NCI-H2081 treated with DMSO at 0.1 percent for 48 hours (cell line): ENCODE measurements around the gene RAPGEF4.

ENCODE experiments used
- DNase-seq: peaks from one replicate; lab custom pipeline; 2025; lab: John Stamatoyannopoulos, UW

RAPGEF4 gene

DNA sequence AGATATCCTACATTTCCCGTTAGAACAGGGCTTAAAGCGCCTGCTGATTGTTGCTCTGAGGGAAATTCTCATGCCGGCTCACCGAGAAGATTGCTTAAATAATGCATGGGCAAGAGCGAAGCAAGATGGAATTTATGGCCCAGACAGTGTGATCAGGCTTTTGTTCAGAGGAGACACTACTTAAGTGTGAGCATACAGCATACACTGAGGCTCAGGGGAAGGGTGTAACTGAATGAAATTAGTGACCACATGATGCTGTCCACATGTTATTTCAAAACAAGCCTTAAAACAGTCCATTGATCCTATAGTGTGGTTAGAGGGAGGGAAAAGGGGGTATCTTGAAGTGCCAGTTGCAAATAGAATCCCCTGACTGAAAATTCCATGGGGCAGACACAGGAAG is 125.5 kb downstream of the RAPGEF4 start:
- DNase-seq = no peak

DNA sequence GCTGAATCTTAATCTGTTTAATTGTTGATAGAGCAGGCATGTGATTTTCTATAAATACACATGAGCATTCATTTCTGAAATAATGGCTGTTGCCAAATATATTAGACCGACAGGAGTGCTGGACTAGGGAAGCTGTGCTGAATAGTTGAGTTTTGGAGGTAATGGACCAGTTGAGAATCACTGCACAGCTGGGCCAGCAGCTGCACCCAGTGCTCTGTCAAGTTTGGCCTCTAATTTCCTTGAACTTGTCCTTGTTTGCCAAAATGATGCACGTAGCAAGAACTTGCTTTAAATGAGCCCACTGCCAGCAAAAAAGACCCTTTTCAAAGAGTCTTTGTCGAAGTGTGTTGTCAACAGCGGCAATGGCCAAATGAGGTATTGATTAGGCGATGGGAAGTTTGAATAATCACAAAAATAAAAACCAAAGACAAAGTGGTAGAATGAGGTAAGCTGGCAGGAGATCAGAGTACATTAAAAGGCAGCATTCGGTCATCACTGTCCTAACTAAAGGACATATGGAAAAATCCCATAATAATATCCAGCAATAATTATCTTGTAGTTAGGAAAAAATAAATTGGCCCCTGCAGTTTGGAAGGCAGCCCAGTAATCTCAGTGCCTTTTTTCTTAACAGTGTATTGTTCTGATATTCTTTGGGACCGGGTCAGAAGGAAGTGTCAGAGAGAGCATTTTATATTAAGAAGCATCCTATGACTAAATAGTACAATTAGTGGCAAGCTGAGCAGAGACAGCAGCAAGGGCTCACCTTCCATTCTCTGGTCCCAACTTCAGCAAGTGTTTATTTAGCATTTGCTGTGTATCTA is 126.2 kb downstream of the RAPGEF4 start:
- DNase-seq = no peak

DNA sequence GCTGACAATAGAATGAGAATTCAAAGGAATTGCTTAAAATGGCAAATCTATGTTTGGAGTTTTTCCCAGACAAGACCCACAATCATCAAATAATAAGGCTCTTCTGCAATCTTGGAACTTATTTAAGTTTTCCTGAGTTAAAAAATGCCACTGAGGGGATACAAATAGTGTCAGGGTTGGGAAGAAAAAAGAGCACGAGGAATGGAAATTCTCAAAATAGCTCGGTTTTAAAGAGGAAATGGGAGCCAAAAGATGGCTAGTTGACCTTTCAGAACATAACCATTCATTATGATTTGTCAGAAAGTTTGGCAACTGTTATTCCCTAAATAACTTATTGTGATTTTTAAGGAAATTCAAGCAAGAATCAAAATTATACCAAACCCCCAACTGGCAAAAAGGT is 127.7 kb downstream of the RAPGEF4 start:
- DNase-seq = no peak

DNA sequence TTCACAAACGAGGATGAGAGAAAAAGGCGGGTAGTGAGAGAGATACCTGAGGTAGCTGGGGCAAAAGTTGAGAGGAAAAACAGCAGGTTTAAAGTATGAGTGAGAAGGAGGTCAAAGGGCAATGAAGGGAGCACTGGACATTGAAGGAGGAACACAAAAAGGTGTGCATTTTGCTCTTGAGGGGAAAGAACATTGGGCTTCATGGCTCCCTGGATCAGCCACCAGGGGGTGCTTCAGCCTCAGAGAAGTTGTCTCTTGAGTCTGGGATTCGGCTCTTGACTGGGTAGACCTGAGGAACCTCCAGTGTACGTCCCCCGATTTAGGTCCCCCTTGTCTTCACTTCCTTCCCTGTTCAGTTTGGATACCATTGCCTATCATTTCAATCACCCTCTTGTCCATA is 128.5 kb downstream of the RAPGEF4 start:
- DNase-seq = no peak

DNA sequence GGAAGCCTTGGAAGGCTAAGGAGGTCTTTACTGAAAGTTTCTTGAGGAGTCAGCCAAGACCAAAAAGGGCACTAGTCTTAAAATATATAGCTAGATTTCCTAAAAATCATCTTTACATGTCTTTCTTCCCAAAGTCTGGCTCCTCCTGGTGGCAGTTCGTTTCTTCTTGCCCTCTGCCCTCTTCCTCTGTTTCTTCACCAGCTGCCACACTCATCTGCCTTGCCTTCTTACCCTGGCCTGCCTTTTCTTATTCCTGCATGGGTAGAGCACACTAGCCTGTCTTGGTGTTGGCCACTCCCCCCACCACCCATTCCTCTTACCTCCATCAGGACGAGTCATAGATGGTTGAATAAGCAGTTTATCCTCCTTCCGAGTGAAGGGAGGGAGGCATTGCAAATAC is 129.8 kb downstream of the RAPGEF4 start:
- no peak for DNase-seq

DNA sequence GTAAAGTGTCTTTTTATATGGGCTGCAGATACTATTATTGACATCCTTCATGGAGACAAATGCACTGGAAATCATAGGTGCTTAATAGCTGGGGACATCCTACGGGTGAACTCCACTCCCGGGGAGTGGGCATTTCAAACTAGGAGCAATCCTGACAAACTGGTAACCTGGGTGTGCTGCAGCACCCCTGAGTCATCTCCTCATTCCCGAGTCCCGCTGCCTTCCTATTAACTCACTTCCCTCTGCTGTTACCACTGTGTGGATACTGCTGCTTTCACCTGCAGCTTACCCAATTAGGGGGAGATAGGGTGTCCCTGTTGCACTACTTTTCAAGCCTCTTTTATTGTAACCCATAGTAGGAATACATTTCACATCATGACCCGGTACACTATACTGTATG is 134.2 kb downstream of the RAPGEF4 start:
- DNase-seq = no peak

DNA sequence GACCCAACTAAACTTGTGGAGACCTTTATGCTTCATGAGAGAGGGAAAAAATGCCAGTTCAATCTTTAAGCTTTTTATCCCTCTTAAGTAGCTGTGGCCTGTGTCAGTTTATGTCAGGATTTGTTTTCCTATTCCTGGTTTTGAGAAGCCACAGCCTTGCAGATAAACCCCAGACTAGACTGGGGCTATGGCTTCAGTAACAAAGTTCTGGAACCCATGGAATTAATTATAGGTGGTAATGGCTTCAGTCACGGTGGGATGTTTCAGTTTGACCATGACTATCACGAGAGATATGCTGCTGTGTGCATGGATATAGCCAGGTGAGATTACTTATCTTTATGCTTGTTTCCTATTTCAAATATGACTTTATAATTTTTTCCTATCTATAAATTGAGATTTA is 134.8 kb downstream of the RAPGEF4 start:
- DNase-seq = no peak

DNA sequence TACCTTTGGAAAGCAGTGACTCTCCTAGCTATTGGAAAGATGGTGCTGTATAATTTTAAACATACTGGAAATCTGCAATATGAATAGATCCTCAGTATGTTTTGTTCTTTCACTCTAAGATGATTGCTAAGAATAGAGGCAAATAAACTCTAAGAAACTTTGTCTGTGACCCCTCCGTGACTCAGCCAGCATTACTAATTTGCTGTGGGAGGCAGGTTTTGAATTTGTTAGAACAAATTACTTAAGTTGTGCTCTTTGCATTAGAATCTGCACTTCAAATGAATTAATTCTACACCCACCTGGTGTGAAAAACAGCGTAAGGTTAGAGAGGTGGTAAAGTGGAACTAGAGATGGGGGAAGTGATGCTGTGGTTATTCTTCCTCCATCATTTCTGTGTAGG is 142.2 kb downstream of the RAPGEF4 start:
- DNase-seq = no peak

DNA sequence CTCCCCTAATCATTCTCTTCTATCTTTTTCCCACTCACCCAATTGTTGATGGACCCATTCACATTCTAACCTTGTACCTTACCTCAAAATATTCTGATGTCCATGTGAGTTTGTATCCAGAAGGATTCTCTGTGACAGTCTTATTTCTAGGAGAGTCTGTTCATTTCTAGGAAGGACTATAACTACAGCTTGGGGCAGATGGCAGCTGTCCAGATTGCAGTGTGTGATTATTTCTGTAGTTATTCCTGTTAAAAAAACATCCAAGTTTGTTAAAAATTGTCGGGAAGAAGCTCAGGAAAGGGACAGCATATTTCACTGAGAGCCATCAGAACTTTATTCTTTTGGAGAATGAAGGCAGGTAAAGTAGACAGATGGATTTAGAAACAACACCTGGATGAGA is 142.6 kb downstream of the RAPGEF4 start:
- no peak for DNase-seq

DNA sequence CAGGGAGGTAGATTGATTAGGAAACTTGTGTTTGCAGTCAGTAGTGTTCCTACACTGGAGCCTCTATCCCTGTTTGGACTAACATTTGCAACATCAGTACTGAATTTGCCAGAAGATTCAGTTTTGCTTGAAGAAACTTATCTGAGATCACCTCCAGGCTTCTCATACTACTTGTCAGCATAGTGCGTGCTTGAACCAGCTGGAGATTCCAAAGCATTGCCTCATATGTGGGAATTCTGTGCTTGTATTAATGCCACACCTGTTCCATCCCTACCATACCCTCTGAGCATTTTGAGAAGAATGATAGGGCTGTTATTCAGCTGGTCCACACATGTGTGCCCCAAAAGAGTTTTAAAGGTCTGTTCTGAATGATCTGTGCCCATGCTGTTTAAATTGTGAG is 148.7 kb downstream of the RAPGEF4 start:
- no peak for DNase-seq

DNA sequence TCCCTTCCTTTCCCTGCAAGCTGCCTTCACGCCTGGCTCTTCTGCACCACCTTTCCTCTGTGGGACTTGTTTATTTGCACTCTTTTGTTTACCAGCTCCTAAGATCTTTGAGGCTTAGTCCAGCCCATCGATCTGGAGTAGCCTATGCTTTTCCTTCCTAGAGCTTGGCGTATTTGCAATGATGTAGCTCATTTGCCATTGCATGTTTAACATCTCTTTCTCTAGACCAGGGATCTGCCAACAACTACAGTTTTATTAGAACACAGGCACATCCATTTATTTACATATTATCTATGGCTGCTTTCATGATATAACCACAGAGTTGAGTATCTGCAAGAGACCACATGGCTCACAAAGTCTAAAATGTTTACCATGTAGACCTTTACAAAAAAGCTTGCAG is 150.4 kb downstream of the RAPGEF4 start:
- DNase-seq = no peak

DNA sequence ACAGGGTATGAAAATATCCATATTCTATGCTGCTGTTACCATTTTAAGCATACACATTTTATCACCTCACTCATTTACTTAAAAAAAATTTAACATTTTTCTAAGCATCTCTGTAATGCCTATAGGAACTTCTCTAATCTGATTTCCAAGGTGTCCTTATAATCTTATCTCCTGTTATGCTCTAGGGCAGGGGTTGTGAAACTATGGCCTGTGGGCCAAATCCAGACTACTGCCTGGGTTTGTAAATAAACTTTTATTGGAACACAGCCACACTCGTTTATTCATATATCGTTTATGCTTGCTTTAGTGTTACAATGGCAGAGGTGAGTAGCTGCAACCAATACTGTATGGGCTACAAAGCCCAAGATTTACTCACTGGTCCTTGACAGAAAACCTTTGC is 151.6 kb downstream of the RAPGEF4 start:
- no peak for DNase-seq

DNA sequence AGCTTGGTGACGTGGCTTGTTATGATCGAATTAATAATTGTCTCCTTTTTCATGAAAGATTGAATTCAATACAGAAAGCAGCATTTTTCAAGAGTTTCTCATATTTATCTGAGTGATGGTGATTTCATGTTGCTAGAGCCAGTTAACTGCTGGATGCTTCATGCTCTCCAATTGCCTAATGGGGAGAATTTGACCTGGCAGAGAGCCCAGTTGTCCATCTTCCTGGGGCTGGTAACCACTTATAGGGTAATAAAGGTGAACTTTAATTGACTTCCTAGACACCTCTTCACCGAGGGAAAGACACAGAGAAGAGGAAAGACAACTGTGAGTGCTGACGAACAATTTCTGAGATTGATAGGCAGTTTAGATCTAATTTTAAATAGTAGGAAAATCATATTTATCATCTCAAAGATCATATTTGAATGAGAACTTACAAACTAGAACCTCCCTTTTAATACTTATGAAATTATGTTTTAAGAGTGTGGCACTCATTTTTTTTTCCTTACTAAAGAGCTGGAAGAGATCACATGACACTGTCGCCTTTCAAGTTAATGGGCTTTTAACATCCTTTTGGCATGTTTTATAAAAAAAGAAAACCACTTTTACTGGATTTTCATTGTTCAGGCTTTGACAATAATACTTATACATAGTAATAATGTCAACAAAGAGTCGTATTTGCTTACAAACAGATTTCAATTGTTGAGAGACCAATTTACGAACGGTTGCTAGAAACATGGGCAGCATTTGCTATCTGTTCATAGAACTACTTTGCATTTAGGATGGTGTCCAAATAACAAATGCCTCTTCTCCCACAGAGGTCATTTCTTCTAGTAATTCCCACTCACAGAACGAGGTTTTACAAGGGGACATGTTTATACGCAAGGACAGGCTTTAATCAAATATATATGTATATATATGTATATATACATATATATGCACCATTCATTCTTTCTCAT is 153.3 kb downstream of the RAPGEF4 start:
- no peak for DNase-seq

DNA sequence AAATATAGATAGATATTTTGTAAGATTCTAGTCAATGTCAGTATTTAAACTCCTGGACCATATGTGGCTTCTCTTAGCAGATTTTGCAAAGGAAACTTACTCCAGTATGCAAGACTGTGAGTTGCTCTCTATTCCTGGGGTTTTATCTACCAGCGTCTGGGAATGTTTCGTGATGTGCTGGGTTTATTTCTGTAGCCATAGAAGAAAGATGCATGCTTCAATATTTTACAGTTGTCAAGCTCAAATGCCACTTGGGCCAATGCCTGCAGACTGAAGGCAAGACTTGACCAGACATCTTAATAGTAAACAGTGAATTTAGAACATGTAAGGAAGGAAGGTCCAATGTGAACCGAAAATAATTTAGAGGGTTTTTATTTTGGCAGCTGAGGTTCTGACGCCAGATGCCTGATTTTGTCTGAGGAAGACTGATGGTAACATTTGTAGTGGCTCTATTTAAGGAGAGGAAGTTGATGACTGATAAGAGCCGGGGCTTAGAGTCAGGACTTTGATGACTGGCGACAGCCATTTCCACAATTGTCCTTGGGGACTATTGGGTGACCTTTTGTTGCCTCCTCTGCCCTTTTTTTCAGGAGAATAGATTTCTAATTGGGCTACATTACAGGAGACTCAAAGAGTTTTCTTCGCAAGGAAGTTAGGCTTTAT is 154.3 kb downstream of the RAPGEF4 start:
- no peak for DNase-seq

DNA sequence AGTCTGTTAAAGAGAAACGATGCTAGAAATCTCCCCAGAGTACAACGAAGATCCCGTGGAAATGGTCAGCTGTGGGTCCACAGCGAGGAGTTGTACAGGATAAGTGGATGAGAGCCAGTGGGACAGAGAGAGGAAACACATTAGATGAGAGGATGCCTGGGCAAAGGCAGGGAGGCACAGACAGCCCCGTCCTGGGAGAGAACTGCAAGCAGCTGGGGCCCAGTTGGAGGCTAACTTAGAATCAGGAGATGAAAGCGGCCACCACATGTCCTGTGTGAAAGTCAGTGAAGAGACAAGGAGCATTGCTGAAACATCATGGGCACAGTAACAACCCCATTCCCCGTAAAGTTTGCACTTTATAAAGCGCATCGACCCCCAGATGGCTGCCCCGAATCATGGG is 157.5 kb downstream of the RAPGEF4 start:
- no peak for DNase-seq

DNA sequence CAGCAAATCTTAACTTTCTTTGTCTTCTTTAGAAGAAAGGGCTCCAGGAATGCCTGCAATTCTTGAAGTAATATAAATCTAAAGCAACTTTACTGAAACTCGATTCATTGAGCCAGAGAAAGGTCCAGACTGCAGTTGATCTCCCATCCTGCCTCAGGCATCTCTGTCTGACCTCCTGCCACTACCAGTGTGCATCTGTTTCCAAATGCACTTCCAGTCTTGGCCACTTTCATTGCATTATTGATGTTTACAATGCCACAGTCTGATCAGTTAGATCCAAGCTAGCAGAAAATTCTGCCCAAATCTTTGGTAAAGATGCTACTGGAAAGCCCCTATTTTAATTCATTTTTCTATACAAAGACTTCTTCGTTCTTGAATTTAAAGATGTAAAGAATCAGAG is 158.0 kb downstream of the RAPGEF4 start:
- no peak for DNase-seq

DNA sequence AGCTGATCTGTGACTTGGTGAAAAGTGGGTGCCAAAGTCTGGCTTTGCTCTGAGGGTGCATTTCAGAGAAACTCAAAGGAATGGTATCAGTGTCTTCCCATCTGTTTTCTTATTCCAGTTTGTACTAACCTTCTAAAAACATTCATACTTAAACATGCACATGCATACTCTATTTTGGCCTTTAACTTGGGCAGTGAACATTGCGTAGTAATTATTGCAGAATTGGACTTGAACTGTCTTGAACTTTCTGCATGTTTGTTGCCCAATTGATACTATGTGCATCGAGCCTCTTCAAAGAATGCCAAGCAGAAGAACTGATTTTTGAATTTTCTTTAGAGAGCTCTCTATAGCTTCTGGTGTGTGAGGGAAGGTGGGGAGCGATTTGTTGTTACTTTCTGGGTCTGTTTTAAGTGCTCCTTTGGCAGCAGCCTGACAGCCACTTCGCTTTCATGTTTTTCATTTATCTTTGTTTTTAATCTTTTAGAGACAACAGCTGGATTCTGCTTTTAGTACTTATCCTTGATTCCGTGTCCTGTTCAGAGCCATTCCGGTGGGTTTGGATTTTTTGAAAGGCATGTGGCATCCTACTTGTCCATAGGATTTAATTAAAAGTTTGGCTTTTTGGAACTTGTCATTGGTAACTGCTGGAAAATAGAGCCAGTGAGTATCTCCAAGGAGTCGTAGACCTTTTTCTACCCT is 159.2 kb downstream of the RAPGEF4 start:
- DNase-seq = no peak

DNA sequence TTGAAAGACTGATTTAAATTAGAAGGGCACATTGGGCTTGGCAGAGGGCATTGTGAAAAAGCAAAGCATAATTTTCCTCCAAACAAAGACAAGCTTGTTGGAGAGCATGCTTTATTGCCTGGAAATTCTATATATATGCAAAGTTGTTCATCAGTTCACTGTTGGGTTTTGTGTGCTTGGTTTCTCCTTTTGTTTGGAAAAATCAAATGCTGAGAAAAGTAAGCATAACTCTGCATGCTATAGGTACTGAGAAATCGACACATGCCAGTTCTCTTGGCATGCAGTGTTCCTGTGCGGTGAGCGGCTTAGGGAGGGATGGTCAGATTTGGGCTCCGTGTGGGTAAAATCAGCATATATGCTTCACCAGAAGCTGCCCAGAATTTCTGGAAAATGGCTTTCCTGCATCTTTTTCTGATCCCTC is 161.0 kb downstream of the RAPGEF4 start:
- no peak for DNase-seq

DNA sequence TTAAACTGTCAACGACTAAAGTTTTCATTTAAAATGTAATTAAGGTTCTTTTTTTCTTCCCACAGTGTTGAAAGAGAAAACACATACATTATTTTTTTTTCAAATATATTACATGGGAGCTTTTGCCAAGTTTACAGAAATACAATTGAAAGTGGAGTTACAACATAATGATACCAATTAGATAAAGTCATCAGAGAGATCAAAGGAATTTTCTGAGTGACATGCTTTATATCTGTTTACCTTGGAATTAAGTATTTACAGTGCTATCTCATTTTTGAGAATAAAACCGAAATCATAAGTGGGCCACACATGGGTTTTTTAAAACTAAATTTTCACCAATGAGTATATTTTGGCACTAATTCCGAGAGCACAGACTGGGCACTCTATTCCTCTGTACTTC is 165.2 kb downstream of the RAPGEF4 start:
- DNase-seq = no peak

DNA sequence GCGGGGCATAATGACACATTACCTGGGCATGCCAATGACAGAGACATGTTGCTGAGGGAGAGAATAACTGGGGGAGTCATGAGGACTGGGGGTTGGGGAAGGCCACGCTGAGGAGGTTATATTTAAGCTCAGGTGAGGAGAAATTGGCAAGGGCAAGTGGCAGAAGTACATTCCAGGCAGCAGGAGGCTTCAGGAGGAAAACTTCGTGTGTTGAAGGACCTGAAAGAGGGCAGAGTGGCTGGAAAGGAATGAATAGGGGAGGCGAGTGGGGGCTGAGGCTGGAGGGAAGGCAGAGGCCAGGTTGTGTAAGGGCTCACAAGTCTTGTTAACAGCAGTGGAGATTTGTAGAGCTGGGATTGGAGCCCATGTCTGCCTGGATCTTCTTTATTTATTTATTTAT is 166.3 kb downstream of the RAPGEF4 start:
- DNase-seq = no peak

DNA sequence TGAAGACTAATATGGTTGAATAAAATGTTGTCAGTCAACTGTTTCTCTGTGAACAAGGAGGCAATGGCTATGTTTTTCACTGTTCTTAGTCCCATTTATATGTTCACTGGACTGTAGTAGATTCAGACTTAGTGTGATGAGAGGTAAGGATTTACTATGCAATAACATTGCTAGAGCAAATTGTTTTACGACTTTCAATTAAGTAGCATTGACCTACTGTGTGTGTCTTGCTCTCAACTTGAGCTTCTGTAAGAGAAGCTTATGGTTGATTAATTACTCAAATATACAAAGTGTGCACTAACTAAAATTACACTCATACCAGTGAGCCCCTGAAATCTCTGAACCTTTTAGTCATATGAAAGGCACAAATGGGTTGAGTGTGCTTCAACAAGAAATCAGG is 168.6 kb downstream of the RAPGEF4 start:
- no peak for DNase-seq
